K562 (cell line): Measurements from ENCODE around the gene WDR31. TPM values are rescaled to one million over a fixed set of nuclear protein-coding genes. Genes with fewer than 3 reads are reported as not detected.

ENCODE experiments used
- ETV1 ChIP-seq: fragments of 450-650 bp; conservative IDR thresholded peaks from 2 replicates; pipeline ENCODE4 v1.6.1; 2016; ENCODE audit warnings: missing genetic modification characterization, control low read depth, low read depth, missing compliant biosample characterization
- FOXJ2 ChIP-seq: fragments of 200-800 bp; sonication (Bioruptor generic); IDR thresholded peaks from 2 replicates; pipeline ENCODE4 v1.6.1; 2016; ENCODE audit warnings: missing genetic modification characterization, missing compliant biosample characterization
- HDAC1 ChIP-seq, 2 experiments: fragments of 450-650 bp; IDR thresholded peaks; 2 replicates each; pipeline ENCODE4 v1.6.1; 2016 to 2017; ENCODE audit warnings: inconsistent platforms in 1 of 2, mild to moderate bottlenecking in 1 of 2, moderate library complexity in 1 of 2
- NELFE ChIP-seq: IDR thresholded peaks from 2 replicates; pipeline ENCODE4 v1.6.1; 2011; ENCODE audit warnings: mild to moderate bottlenecking; ENCODE audit not compliant: insufficient read depth, insufficient read length
- NFE2L1 ChIP-seq: fragments of 450-650 bp; IDR thresholded peaks from 2 replicates; pipeline ENCODE4 v1.6.1; 2016; ENCODE audit warnings: missing genetic modification characterization, low read depth, mild to moderate bottlenecking, missing compliant biosample characterization, moderate library complexity, borderline replicate concordance
- ZNF384 ChIP-seq: IDR thresholded peaks from 2 replicates; pipeline ENCODE4 v1.6.1; 2012; ENCODE audit warnings: low read depth, low read length, improper control_type of control experiment
- ZNF586 ChIP-seq: fragments of 450-650 bp; formaldehyde crosslinking; conservative IDR thresholded peaks from 2 replicates; pipeline ENCODE4 v1.4.0; 2020; ENCODE audit warnings: mild to moderate bottlenecking, moderate library complexity
- ZNF707 ChIP-seq: fragments of 250-450 bp; sonication (Bioruptor Pico); conservative IDR thresholded peaks from 2 replicates; pipeline ENCODE4 v1.8.0; 2022; ENCODE audit warnings: inconsistent platforms, mild to moderate bottlenecking, moderate library complexity
- ZNF76 ChIP-seq: fragments of 250-450 bp; sonication (Bioruptor Pico); IDR thresholded peaks from 2 replicates; pipeline ENCODE4 v1.4.0; 2020; ENCODE audit warnings: mild to moderate bottlenecking, moderate library complexity, borderline replicate concordance
- polyA plus RNA-seq, 8 experiments: library from polyadenylated mRNA; depleted of rRNA in 4 of 8; stranded (reverse) in 5 of 8; unstranded in 3 of 8; fragments of >200 nt; fragmentation: Nextera tagmentation in 2 of 8; fragmentation: Illumina TruSeq in 1 of 8; extraction: Ambion mirVana in 2 of 8; extraction: Trizol in 1 of 8; gene quantifications; 2 replicates each; pipeline versions ENCODE4 v1.2.1 to v1.2.3, GENCODE V29; 2011 to 2014; ENCODE audit warnings: inconsistent platforms in 1 of 8, missing spikeins in 1 of 8
- total RNA-seq, 7 experiments: library from RNA; depleted of rRNA in 6 of 7; stranded (reverse); fragments of >200 nt in 6 of 7; fragmentation: Illumina TruSeq in 2 of 7; extraction: Trizol in 2 of 7; gene quantifications; 2 replicates each; pipeline versions ENCODE4 v1.2.1 to v1.2.3, GENCODE V29; 2011 to 2021; ENCODE audit warnings: low replicate concordance in 1 of 7
- TF ChIP-seq, protein P1 (sequence below): fragments of 450-650 bp; IDR thresholded peaks from 2 replicates; pipeline ENCODE4 v1.6.1; 2014; ENCODE audit warnings: low read depth, mild to moderate bottlenecking, moderate library complexity, borderline replicate concordance
- TF ChIP-seq, protein P2 (sequence below): fragments of 250-450 bp; sonication (Bioruptor Pico); IDR thresholded peaks from 2 replicates; pipeline ENCODE4 v1.4.0; 2020; ENCODE audit warnings: mild to moderate bottlenecking, moderate library complexity, borderline replicate concordance
- TF ChIP-seq, protein P3 (sequence below): fragments of 250-450 bp; sonication (Bioruptor Pico); IDR thresholded peaks from 2 replicates; pipeline ENCODE4 v1.8.0; 2022; ENCODE audit warnings: moderate library complexity, mild to moderate bottlenecking, inconsistent platforms
- TF ChIP-seq, protein P4 (sequence below): fragments of 250-450 bp; sonication (Bioruptor Pico); IDR thresholded peaks from 2 replicates; pipeline ENCODE4 v1.5.0; 2021; ENCODE audit warnings: mild to moderate bottlenecking, moderate library complexity
- TF ChIP-seq, protein P5 (sequence below): IDR thresholded peaks from 2 replicates; pipeline ENCODE4 v1.6.1; 2016; ENCODE audit warnings: missing genetic modification characterization, missing compliant biosample characterization
- TF ChIP-seq, protein P6 (sequence below): fragments of 450-650 bp; conservative IDR thresholded peaks from 2 replicates; pipeline ENCODE4 v1.6.1; 2016; ENCODE audit warnings: missing genetic modification characterization, low read depth, mild to moderate bottlenecking, missing compliant biosample characterization, moderate library complexity

Gene WDR31
- total and polyA plus RNA-seq, 9 of the 15 experiments (the other 6 are each of a cell fraction or from before 2014, with no cell fraction given): 0.35 to 1.8 (median 0.95) TPM

DNA sequence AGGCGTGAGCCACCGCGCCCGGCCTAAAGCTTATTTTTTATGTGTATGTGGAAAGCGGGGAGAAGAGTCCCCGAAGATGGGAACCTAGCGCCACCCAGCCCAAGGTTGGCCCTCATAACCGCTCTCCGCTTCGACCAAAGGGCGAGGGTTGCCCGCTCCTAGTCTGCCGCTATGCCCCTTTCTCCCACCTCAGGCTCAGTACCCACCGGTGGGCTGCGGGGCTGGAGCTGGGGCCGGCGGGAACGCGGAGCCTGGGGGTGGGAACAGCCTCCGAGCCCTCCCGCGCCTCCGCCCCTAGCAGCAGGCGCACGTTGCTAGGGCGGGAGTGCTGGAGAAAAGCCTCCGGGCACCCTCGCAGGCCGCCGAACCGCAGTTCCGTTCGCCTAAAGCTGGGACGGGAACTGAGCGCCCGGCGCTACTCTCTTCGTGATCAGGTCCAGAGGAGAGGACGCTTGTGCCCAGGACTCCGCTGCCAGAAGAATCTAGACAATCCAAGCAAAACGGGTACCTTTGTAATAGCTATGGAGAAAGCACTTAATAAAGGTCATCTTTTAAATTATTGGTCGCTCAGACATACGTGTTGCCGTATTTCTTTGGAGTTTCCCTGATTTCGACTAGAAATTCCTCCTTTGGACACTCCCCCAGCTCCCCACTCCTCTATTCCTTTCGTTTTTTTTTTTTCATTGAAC is at the start of gene WDR31 (continued):
- TF ChIP-seq, protein P1, sequence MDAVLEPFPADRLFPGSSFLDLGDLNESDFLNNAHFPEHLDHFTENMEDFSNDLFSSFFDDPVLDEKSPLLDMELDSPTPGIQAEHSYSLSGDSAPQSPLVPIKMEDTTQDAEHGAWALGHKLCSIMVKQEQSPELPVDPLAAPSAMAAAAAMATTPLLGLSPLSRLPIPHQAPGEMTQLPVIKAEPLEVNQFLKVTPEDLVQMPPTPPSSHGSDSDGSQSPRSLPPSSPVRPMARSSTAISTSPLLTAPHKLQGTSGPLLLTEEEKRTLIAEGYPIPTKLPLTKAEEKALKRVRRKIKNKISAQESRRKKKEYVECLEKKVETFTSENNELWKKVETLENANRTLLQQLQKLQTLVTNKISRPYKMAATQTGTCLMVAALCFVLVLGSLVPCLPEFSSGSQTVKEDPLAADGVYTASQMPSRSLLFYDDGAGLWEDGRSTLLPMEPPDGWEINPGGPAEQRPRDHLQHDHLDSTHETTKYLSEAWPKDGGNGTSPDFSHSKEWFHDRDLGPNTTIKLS: 0 out of 2 replicates have a peak, but pooled peaks have one; percentile 30
- TF ChIP-seq, protein P2, sequence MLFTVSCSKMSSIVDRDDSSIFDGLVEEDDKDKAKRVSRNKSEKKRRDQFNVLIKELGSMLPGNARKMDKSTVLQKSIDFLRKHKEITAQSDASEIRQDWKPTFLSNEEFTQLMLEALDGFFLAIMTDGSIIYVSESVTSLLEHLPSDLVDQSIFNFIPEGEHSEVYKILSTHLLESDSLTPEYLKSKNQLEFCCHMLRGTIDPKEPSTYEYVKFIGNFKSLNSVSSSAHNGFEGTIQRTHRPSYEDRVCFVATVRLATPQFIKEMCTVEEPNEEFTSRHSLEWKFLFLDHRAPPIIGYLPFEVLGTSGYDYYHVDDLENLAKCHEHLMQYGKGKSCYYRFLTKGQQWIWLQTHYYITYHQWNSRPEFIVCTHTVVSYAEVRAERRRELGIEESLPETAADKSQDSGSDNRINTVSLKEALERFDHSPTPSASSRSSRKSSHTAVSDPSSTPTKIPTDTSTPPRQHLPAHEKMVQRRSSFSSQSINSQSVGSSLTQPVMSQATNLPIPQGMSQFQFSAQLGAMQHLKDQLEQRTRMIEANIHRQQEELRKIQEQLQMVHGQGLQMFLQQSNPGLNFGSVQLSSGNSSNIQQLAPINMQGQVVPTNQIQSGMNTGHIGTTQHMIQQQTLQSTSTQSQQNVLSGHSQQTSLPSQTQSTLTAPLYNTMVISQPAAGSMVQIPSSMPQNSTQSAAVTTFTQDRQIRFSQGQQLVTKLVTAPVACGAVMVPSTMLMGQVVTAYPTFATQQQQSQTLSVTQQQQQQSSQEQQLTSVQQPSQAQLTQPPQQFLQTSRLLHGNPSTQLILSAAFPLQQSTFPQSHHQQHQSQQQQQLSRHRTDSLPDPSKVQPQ: no peak
- TF ChIP-seq NFE2L1 (no peak), HDAC1 (IDR thresholded peaks at IDR 0.05) (peak in 1 of 2 experiments; percentile 93; a peak in 2 of 4 replicates), ZNF384 (no peak), ZNF76 (CRISPR knock-in tag) (no peak), ZNF707 (CRISPR knock-in tag) (no peak), ZNF586 (CRISPR knock-in tag) (no peak), NELFE (no peak), ETV1 (tag) (no peak), FOXJ2 (tag) (peak; percentile 44; the same call in 1 of the 2 replicates)
- TF ChIP-seq, protein P3, sequence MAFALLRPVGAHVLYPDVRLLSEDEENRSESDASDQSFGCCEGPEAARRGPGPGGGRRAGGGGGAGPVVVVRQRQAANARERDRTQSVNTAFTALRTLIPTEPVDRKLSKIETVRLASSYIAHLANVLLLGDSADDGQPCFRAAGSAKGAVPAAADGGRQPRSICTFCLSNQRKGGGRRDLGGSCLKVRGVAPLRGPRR (CRISPR knock-in tag): no peak
- TF ChIP-seq, protein P4, sequence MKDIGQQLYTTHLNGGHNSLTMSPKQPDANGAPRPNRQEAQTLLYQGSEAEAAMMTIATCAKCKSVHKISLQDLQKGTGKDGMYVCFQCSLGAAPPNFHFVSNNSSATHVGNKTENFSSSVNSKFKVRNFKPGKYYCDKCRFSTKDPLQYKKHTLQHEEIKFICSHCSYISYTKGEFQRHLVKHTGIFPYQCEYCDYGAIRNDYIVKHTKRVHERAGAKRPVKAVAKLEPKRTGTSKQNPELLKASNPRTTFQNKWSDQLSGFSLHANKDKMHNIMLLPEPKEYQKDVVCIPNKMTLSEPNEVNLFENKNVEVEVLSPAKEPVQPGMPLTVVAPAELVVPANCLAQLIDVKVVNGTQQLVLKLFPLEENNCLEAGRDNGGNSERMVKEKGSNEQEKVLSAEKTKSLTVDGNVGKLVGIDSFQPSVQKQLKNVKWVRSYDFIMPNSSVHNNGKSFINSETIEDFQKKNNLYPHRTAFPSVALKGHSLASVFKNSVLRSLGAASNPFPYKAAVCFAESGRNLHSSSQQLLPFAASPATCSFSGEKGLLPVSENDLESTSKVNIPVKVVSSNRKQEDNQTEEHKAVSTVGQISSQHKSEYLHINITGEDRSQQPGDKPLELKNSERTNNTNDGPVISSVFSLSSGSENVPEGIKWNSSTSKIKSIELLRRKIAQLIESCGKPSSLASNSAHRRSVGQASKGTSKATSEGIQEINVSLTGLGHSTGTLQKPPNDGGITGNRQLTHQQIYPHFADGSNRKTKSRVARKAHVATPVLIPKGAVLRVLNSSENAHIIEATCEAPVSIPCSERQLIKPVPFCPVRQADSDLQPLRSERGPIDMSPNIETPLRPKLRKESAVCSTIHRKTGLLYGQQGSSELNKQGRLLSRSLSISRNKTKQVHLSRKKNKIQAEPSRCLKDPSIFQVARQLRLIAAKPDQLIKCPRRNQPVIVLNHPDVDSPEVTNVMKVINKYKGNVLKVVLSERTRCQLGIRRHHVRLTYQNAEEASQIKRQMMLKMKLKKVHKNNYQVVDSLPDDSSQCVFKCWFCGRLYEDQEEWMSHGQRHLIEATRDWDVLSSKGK (CRISPR knock-in tag): no peak
- TF ChIP-seq, protein P5, sequence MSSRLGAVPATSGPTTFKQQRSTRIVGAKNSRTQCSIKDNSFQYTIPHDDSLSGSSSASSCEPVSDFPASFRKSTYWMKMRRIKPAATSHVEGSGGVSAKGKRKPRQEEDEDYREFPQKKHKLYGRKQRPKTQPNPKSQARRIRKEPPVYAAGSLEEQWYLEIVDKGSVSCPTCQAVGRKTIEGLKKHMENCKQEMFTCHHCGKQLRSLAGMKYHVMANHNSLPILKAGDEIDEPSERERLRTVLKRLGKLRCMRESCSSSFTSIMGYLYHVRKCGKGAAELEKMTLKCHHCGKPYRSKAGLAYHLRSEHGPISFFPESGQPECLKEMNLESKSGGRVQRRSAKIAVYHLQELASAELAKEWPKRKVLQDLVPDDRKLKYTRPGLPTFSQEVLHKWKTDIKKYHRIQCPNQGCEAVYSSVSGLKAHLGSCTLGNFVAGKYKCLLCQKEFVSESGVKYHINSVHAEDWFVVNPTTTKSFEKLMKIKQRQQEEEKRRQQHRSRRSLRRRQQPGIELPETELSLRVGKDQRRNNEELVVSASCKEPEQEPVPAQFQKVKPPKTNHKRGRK (tag): no peak
- TF ChIP-seq, protein P6, sequence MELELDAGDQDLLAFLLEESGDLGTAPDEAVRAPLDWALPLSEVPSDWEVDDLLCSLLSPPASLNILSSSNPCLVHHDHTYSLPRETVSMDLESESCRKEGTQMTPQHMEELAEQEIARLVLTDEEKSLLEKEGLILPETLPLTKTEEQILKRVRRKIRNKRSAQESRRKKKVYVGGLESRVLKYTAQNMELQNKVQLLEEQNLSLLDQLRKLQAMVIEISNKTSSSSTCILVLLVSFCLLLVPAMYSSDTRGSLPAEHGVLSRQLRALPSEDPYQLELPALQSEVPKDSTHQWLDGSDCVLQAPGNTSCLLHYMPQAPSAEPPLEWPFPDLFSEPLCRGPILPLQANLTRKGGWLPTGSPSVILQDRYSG (tag): no peak
